GM12875 (cell line): ENCODE results near the gene MFSD6.
A peak's percentile ranks its signal among the peaks of the same experiment; 100 is the strongest.

ENCODE experiments used
- H3K4me3 ChIP-seq: one replicate; pipeline ENCODE4 v1.5.1; 2011; ENCODE audit warnings: low read depth, low read length, control low read depth
- TF ChIP-seq, protein P1 (sequence below): IDR thresholded peaks from 2 replicates; pipeline ENCODE4 v1.5.1; 2011; ENCODE audit warnings: low read depth, mild to moderate bottlenecking, control low read depth, inconsistent platforms, low read length, moderate library complexity, borderline replicate concordance; ENCODE audit not compliant: insufficient read depth

Gene MFSD6

GRCh38 chr2:190380962-190381412, 27.2 kb upstream of the MFSD6 start:
- TF ChIP-seq, protein P1, sequence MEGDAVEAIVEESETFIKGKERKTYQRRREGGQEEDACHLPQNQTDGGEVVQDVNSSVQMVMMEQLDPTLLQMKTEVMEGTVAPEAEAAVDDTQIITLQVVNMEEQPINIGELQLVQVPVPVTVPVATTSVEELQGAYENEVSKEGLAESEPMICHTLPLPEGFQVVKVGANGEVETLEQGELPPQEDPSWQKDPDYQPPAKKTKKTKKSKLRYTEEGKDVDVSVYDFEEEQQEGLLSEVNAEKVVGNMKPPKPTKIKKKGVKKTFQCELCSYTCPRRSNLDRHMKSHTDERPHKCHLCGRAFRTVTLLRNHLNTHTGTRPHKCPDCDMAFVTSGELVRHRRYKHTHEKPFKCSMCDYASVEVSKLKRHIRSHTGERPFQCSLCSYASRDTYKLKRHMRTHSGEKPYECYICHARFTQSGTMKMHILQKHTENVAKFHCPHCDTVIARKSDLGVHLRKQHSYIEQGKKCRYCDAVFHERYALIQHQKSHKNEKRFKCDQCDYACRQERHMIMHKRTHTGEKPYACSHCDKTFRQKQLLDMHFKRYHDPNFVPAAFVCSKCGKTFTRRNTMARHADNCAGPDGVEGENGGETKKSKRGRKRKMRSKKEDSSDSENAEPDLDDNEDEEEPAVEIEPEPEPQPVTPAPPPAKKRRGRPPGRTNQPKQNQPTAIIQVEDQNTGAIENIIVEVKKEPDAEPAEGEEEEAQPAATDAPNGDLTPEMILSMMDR, result no peak
- H3K4me3 ChIP-seq, result no peak overlapping the region

- TF ChIP-seq, protein P1, result peak; percentile 55; the same call in 1 of the 2 replicates
- H3K4me3 ChIP-seq, result no peak overlapping the region
Observed at GRCh38 chr2:190382851-190383250, 25.3 kb upstream of the MFSD6 start.

DNA sequence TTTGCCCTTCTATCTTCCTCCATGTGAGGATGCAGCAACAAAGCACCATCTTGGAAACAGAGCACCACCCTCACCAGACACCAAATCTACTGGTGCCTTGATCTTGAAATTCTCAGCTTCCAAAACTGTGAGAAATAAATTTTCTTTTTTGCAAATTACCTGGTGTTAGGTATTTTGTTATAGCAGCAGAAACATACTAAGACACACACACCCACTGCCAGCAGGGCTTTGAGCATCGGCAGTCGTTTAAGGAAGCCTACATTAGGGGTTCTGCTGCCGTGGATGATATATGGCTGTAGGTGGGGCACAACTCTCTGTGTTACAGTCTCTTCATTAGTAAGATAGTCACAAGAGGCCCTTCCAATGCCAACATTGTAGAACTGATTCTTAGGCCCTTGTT, 20.7 kb upstream of the MFSD6 start:
- TF ChIP-seq, protein P1, result no peak
- H3K4me3 ChIP-seq, result no peak overlapping the region

DNA sequence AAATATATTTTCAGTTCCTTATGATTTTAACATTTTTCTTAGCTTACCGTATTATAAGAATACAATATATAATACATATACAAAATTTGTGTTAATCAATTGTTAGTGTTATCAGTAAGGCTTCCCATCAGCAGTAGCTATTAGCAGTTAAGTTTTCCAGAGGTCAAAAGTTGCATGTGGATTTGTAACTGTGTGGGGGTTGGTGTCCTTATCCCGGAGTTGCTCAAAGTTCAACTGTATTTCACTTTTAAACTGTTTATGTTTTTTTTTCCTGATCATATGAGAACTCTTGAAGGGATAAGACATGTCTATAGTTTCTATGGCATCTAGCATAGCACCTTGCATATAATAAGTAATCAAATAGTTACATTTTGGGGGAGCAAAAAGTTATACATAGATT, 11.9 kb upstream of the MFSD6 start:
- TF ChIP-seq, protein P1, result no peak
- no peak overlapping the region for H3K4me3 ChIP-seq

GRCh38 chr2:190402986-190403603, 5.1 kb upstream of the MFSD6 start:
- H3K4me3 ChIP-seq, result no peak overlapping the region
- TF ChIP-seq, protein P1, result no peak

DNA sequence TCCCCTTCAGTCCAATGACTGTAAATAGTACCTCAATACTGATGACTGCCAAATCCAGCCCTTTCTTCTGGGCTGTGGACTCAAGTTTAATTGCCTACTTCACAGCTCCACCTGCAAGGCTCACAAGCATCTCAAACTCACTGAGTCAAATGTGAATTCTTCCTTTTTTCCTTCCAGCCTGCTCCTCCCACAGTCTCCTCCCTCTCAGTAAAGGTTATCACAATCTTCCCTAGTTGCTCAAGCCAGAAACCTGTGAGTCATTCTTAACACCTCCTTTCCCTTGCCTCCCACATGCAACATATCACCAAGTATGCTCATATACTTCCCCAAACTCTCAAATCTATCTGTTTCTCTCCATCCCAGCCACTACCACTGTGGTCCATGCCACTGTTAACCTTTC, 3.7 kb upstream of the MFSD6 start:
- H3K4me3 ChIP-seq, result no peak overlapping the region
- TF ChIP-seq, protein P1, result no peak

GRCh38 chr2:190405070-190405469, 3.1 kb upstream of the MFSD6 start:
- TF ChIP-seq, protein P1, result no peak
- H3K4me3 ChIP-seq, result no peak overlapping the region
